ENCODE measurements around the gene NDST1.

The NDST1 gene

GRCh38 chr5:150523472-150524350, 15.8 kb downstream of the NDST1 start:
- DNase-seq (ENCODE audit: low spot score) = no peak

- no peak for DNase-seq (ENCODE audit: low spot score)
Measured at GRCh38 chr5:150525163-150525562, 17.2 kb downstream of the NDST1 start.

- DNase-seq (ENCODE audit: low spot score) = no peak
Measured at GRCh38 chr5:150525781-150526180, 17.9 kb downstream of the NDST1 start.

- DNase-seq (ENCODE audit: low spot score) = no peak
Measured at GRCh38 chr5:150527038-150527437, 19.1 kb downstream of the NDST1 start.

GRCh38 chr5:150527808-150528207, 19.9 kb downstream of the NDST1 start:
- DNase-seq (ENCODE audit: low spot score) = no peak

GRCh38 chr5:150528924-150529546, 21.1 kb downstream of the NDST1 start:
- DNase-seq (ENCODE audit: low spot score) = no peak

GRCh38 chr5:150529555-150529954, 21.6 kb downstream of the NDST1 start:
- no peak for DNase-seq (ENCODE audit: low spot score)

- DNase-seq (ENCODE audit: low spot score) = no peak
Measured at GRCh38 chr5:150530423-150530822, 22.5 kb downstream of the NDST1 start.

GRCh38 chr5:150530951-150531588, 23.1 kb downstream of the NDST1 start:
- no peak for DNase-seq (ENCODE audit: low spot score)

GRCh38 chr5:150531686-150532085, 23.8 kb downstream of the NDST1 start:
- DNase-seq (ENCODE audit: low spot score) = no peak

- no peak for DNase-seq (ENCODE audit: low spot score)
Measured at GRCh38 chr5:150532151-150532550, 24.2 kb downstream of the NDST1 start.

GRCh38 chr5:150532996-150533395, 25.1 kb downstream of the NDST1 start:
- no peak for DNase-seq (ENCODE audit: low spot score)

- no peak for DNase-seq (ENCODE audit: low spot score)
Measured at GRCh38 chr5:150534811-150535210, 26.9 kb downstream of the NDST1 start.

- no peak for DNase-seq (ENCODE audit: low spot score)
Measured at GRCh38 chr5:150535611-150536010, 27.7 kb downstream of the NDST1 start.

- DNase-seq (ENCODE audit: low spot score) = no peak
Measured at GRCh38 chr5:150538007-150538917, 30.3 kb downstream of the NDST1 start.

- no peak for DNase-seq (ENCODE audit: low spot score)
Measured at GRCh38 chr5:150539206-150539605, 31.3 kb downstream of the NDST1 start.

GRCh38 chr5:150540042-150540441, 32.1 kb downstream of the NDST1 start:
- DNase-seq (ENCODE audit: low spot score) = no peak

GRCh38 chr5:150540615-150541396, 32.9 kb downstream of the NDST1 start:
- no peak for DNase-seq (ENCODE audit: low spot score)

GRCh38 chr5:150541397-150541675, 33.4 kb downstream of the NDST1 start:
- DNase-seq (ENCODE audit: low spot score) = no peak

GRCh38 chr5:150541895-150542294, 34.0 kb downstream of the NDST1 start:
- DNase-seq (ENCODE audit: low spot score) = no peak

GRCh38 chr5:150542933-150543445, 35.1 kb downstream of the NDST1 start:
- DNase-seq (ENCODE audit: low spot score) = peak; percentile 62

Measured in LoVo (cell line).